Breast epithelium (tissue), 4 donors: Measurements from ENCODE around the gene NAALADL2. TPM values are rescaled to one million over a fixed set of nuclear protein-coding genes. Genes with fewer than 3 reads are reported as not detected.

Experiments
- DNase-seq, 2 donors: peaks; one replicate each; pipeline ENCODE4 v3.0.0-alpha.2; 2019; ENCODE audit warnings: low spot score in 2 of 2
- H3K27ac ChIP-seq, 2 donors: fragments of 200-600 bp; sonication (generic) in 1 of 2; one replicate each; pipeline ENCODE4 v1.5.1; 2016 to 2019; ENCODE audit warnings: mild to moderate bottlenecking in 1 of 2
- H3K27me3 ChIP-seq, 2 donors: fragments of 200-600 bp; sonication (generic) in 1 of 2; one replicate each; pipeline versions ENCODE4 v1.5.1 to v1.6.0; 2017 to 2019; ENCODE audit warnings: control low read depth in 1 of 2, mild to moderate bottlenecking in 1 of 2
- H3K36me3 ChIP-seq: fragments of 200-600 bp; one replicate; pipeline ENCODE4 v1.5.1; 2019
- H3K4me1 ChIP-seq, 2 donors: fragments of 200-600 bp; sonication (generic); one replicate each; pipeline ENCODE4 v1.5.1; 2016 to 2019; ENCODE audit warnings: control low read depth in 1 of 2
- H3K4me3 ChIP-seq, 3 donors: fragments of 200-600 bp; sonication (generic); 1 replicate in 2 of 3; 2 replicates in 1 of 3; pipeline ENCODE4 v1.5.1; 2016 to 2019; ENCODE audit warnings: mild to moderate bottlenecking in 3 of 3, moderate library complexity in 2 of 3
- H3K9me3 ChIP-seq, 2 donors: fragments of 200-600 bp; sonication (generic) in 1 of 2; one replicate each; pipeline ENCODE4 v1.5.1; 2016 to 2019; ENCODE audit warnings: control low read depth in 1 of 2
- POLR2A ChIP-seq: fragments of 450-650 bp; IDR thresholded peaks from one replicate; pipeline ENCODE4 v1.6.1; 2016; ENCODE audit warnings: antibody characterized with exemption, mild to moderate bottlenecking, moderate library complexity
- POLR2AphosphoS5 ChIP-seq, 3 donors: sonication (generic); formaldehyde crosslinking; IDR thresholded peaks; one replicate each; pipeline ENCODE4 v1.6.1; 2017; ENCODE audit warnings: antibody characterized with exemption in 3 of 3
- intact Hi-C: fragments of 100-400 bp; cut with DNase I; formaldehyde crosslinking; loops from one replicate; pipeline ENCODE4 v1.15.1; 2023; ENCODE audit warnings: low total_unique reads
- total RNA-seq, 3 donors: library from RNA; depleted of rRNA; stranded (reverse); fragments of >200 nt; gene quantifications; one replicate each; pipeline ENCODE4 v1.1.0, GENCODE V29; 2016
- TF ChIP-seq, protein P1 (sequence below), 3 donors: fragments of 450-650 bp; IDR thresholded peaks; one replicate each; pipeline ENCODE4 v1.5.1; 2016 to 2017; ENCODE audit warnings: antibody characterized with exemption in 3 of 3, mild to moderate bottlenecking in 3 of 3, moderate library complexity in 3 of 3

NAALADL2 gene
- total RNA-seq, 3 donors from 2014 or later = 12.0 to 69.5 (median 53.9) TPM

- TF ChIP-seq POLR2A = no peak
- TF ChIP-seq, protein P1, sequence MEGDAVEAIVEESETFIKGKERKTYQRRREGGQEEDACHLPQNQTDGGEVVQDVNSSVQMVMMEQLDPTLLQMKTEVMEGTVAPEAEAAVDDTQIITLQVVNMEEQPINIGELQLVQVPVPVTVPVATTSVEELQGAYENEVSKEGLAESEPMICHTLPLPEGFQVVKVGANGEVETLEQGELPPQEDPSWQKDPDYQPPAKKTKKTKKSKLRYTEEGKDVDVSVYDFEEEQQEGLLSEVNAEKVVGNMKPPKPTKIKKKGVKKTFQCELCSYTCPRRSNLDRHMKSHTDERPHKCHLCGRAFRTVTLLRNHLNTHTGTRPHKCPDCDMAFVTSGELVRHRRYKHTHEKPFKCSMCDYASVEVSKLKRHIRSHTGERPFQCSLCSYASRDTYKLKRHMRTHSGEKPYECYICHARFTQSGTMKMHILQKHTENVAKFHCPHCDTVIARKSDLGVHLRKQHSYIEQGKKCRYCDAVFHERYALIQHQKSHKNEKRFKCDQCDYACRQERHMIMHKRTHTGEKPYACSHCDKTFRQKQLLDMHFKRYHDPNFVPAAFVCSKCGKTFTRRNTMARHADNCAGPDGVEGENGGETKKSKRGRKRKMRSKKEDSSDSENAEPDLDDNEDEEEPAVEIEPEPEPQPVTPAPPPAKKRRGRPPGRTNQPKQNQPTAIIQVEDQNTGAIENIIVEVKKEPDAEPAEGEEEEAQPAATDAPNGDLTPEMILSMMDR (IDR thresholded peaks at IDR 0.05) = no peak
- TF ChIP-seq POLR2AphosphoS5 (IDR thresholded peaks at IDR 0.05) = no peak
- no peaks in the 10 kb centered on the region for H3K36me3 ChIP-seq
- no peak overlapping the region for H3K27ac ChIP-seq
- H3K27me3 ChIP-seq = no peaks in the 10 kb centered on the region
- no peak overlapping the region for H3K4me3 ChIP-seq
- no peaks in the 10 kb centered on the region for H3K4me1 ChIP-seq
- H3K9me3 ChIP-seq = no peaks in the 10 kb centered on the region
- intact Hi-C loops = no loop called here
- no peak for DNase-seq
Observed at GRCh38 chr3:175029828-175030227, 170.7 kb downstream of the NAALADL2 start.

- Histone ChIP-seq H3K4me3 (no peak overlapping the region), H3K4me1 (no peaks in the 10 kb centered on the region), H3K36me3 (no peaks in the 10 kb centered on the region), H3K27me3 (no peaks in the 10 kb centered on the region), H3K9me3 (no peaks in the 10 kb centered on the region), H3K27ac (no peak overlapping the region)
- no peak for DNase-seq
- TF ChIP-seq POLR2A = no peak
- TF ChIP-seq POLR2AphosphoS5 (IDR thresholded peaks at IDR 0.05) = no peak
- TF ChIP-seq, protein P1 (IDR thresholded peaks at IDR 0.05) = no peak
- intact Hi-C loops = loop anchor here (5.0 kb wide), 1 partner anchor 1227 kb away; no protein-coding TSS in a partner anchor
Observed at GRCh38 chr3:175039875-175040274, 180.7 kb downstream of the NAALADL2 start.

GRCh38 chr3:175041369-175041768 lies 182.2 kb downstream of the NAALADL2 start:
- Histone ChIP-seq H3K36me3 (no peaks in the 10 kb centered on the region), H3K4me1 (no peaks in the 10 kb centered on the region)
- intact Hi-C loops = loop anchor here (5.0 kb wide), 1 partner anchor 1226 kb away; no protein-coding TSS in a partner anchor

GRCh38 chr3:175046601-175047000 lies 187.5 kb downstream of the NAALADL2 start:
- TF ChIP-seq POLR2AphosphoS5 (IDR thresholded peaks at IDR 0.05) = no peak
- intact Hi-C loops = loop anchor here (5.0 kb wide), 1 partner anchor 136 kb away; no protein-coding TSS in a partner anchor
- Histone ChIP-seq H3K4me3 (no peak overlapping the region), H3K36me3 (no peaks in the 10 kb centered on the region), H3K4me1 (no peaks in the 10 kb centered on the region), H3K27me3 (no peaks in the 10 kb centered on the region), H3K9me3 (peaks cover 0 to 9% of the 10 kb centered on the region in 2 donors), H3K27ac (no peak overlapping the region)
- DNase-seq = no peak

More at GRCh38 chr3:175041369-175041768, 182.2 kb downstream of the NAALADL2 start:
- TF ChIP-seq POLR2A = no peak
- TF ChIP-seq POLR2AphosphoS5 (IDR thresholded peaks at IDR 0.05) = no peak
- TF ChIP-seq, protein P1 (IDR thresholded peaks at IDR 0.05) = no peak
- Histone ChIP-seq H3K27me3 (no peaks in the 10 kb centered on the region), H3K4me3 (no peak overlapping the region), H3K27ac (no peak overlapping the region), H3K9me3 (no peaks in the 10 kb centered on the region)
- no peak for DNase-seq

- Histone ChIP-seq H3K36me3 (no peaks in the 10 kb centered on the region), H3K4me3 (no peak overlapping the region), H3K9me3 (peaks cover 5 to 14% of the 10 kb centered on the region in 2 donors), H3K4me1 (no peaks in the 10 kb centered on the region), H3K27ac (no peak overlapping the region), H3K27me3 (no peaks in the 10 kb centered on the region)
- intact Hi-C loops = loop anchor here (5.0 kb wide), 1 partner anchor 135 kb away; no protein-coding TSS in a partner anchor
- TF ChIP-seq POLR2A (no peak), POLR2AphosphoS5 (IDR thresholded peaks at IDR 0.05) (no peak)
- TF ChIP-seq, protein P1 (IDR thresholded peaks at IDR 0.05) = no peak
- no peak for DNase-seq
Observed at GRCh38 chr3:175047786-175048185, 188.7 kb downstream of the NAALADL2 start.
